HEK293T (cell line): Measurements from ENCODE around the gene CA10.

Source experiments
- BHLHE40 ChIP-seq: fragments of 450-650 bp; IDR thresholded peaks from 2 replicates; pipeline ENCODE4 v1.6.1; 2016; ENCODE audit warnings: mild to moderate bottlenecking, moderate library complexity, borderline replicate concordance
- CTBP1 ChIP-seq: fragments of 450-650 bp; IDR thresholded peaks from 2 replicates; pipeline ENCODE4 v1.6.1; 2016; ENCODE audit warnings: borderline replicate concordance
- ELF4 ChIP-seq: fragments of 450-650 bp; IDR thresholded peaks from 2 replicates; pipeline ENCODE4 v1.6.1; 2017; ENCODE audit warnings: antibody characterized with exemption
- FOXM1 ChIP-seq: fragments of 450-650 bp; IDR thresholded peaks from 2 replicates; pipeline ENCODE4 v1.6.1; 2017; ENCODE audit warnings: mild to moderate bottlenecking, borderline replicate concordance
- HDGF ChIP-seq: fragments of 450-650 bp; IDR thresholded peaks from 2 replicates; pipeline ENCODE4 v1.6.1; 2017; ENCODE audit warnings: antibody characterized with exemption, borderline replicate concordance
- L3MBTL2 ChIP-seq: fragments of 450-650 bp; conservative IDR thresholded peaks from 2 replicates; pipeline ENCODE4 v1.6.1; 2016; ENCODE audit warnings: mild to moderate bottlenecking
- LEF1 ChIP-seq: fragments of 450-650 bp; IDR thresholded peaks from 2 replicates; pipeline ENCODE4 v1.6.1; 2017; ENCODE audit warnings: mild to moderate bottlenecking, borderline replicate concordance
- NFRKB ChIP-seq: fragments of 450-650 bp; IDR thresholded peaks from 2 replicates; pipeline ENCODE4 v1.6.1; 2016; ENCODE audit warnings: mild to moderate bottlenecking, moderate library complexity
- PKNOX1 ChIP-seq: fragments of 450-650 bp; IDR thresholded peaks from 2 replicates; pipeline ENCODE4 v1.6.1; 2016
- SP1 ChIP-seq: fragments of 450-650 bp; IDR thresholded peaks from 2 replicates; pipeline ENCODE4 v1.6.1; 2017
- SUZ12 ChIP-seq: fragments of 450-650 bp; IDR thresholded peaks from 2 replicates; pipeline ENCODE4 v1.6.1; 2016; ENCODE audit warnings: mild to moderate bottlenecking
- TARDBP ChIP-seq: fragments of 450-650 bp; IDR thresholded peaks from 2 replicates; pipeline ENCODE4 v1.6.1; 2016

- no peak for TF ChIP-seq FOXM1
- TF ChIP-seq ELF4: no peak
- no peak for TF ChIP-seq SUZ12
- TF ChIP-seq TARDBP: no peak
- no peak for TF ChIP-seq BHLHE40
- no peak for TF ChIP-seq SP1
- no peak for TF ChIP-seq L3MBTL2
- no peak for TF ChIP-seq PKNOX1
- no peak for TF ChIP-seq LEF1
- TF ChIP-seq HDGF: no peak
- no peak for TF ChIP-seq NFRKB
- TF ChIP-seq CTBP1: no peak
Observed at GRCh38 chr17:51853857-51854256, 304.7 kb downstream of the CA10 start.
